ENCODE data around the gene AKAP8L.

- TF ChIP-seq CTCF (conservative IDR thresholded peaks at IDR 0.05 in 1 of 2, IDR thresholded peaks at IDR 0.05 in 1 of 2; ENCODE audit: low read depth in 1 of 2, low read length in 2 of 2) = no peak
- no peak for TF ChIP-seq EZH2 (IDR thresholded peaks at IDR 0.05; ENCODE audit: low read length, missing control alignments)
Measured at GRCh38 chr19:15436012-15436825, 17.4 kb upstream of the AKAP8L start.

All from fibroblast of lung (primary cell).